K562 (cell line): ENCODE measurements around the gene LRRC4B. TPM values are rescaled to one million over a fixed set of nuclear protein-coding genes. Genes with fewer than 3 reads are reported as not detected.

Experiments
- ARID2 ChIP-seq: fragments of 450-650 bp; IDR thresholded peaks from 2 replicates; pipeline ENCODE4 v1.6.1; 2017; ENCODE audit warnings: antibody characterized with exemption, mild to moderate bottlenecking
- EWSR1 ChIP-seq: fragments of 450-650 bp; IDR thresholded peaks from 2 replicates; pipeline ENCODE4 v1.6.1; 2018; ENCODE audit warnings: borderline replicate concordance, mild to moderate bottlenecking, low read depth, moderate library complexity; ENCODE audit not compliant: partially characterized antibody
- HBP1 ChIP-seq: fragments of 450-650 bp; formaldehyde crosslinking; IDR thresholded peaks from 2 replicates; pipeline ENCODE4 v1.4.0; 2022; ENCODE audit warnings: missing genetic modification characterization
- HLTF ChIP-seq: fragments of 450-650 bp; IDR thresholded peaks from 2 replicates; pipeline ENCODE4 v1.6.1; 2016
- HNRNPLL ChIP-seq: fragments of 200-400 bp; formaldehyde crosslinking; IDR thresholded peaks from 2 replicates; pipeline ENCODE4 v1.6.1; 2017; ENCODE audit warnings: low read length, low read depth, mild to moderate bottlenecking; ENCODE audit not compliant: poor library complexity, severe bottlenecking
- JUNB ChIP-seq: fragments of 450-650 bp; formaldehyde crosslinking; conservative IDR thresholded peaks from 2 replicates; pipeline ENCODE4 v1.4.0; 2020; ENCODE audit warnings: mild to moderate bottlenecking
- NFE2 ChIP-seq: IDR thresholded peaks from 2 replicates; pipeline ENCODE4 v1.6.1; 2014; ENCODE audit warnings: antibody characterized with exemption, low read depth
- PHF20 ChIP-seq: fragments of 450-650 bp; IDR thresholded peaks from 2 replicates; pipeline ENCODE4 v1.6.1; 2018; ENCODE audit not compliant: partially characterized antibody
- RAD51 ChIP-seq: fragments of 450-650 bp; IDR thresholded peaks from 2 replicates; pipeline ENCODE4 v1.7.1; 2016; ENCODE audit warnings: low read depth, mild to moderate bottlenecking, borderline replicate concordance
- SIRT6 ChIP-seq: IDR thresholded peaks from one replicate; pipeline ENCODE4 v1.6.1; 2012; ENCODE audit warnings: low read depth, mild to moderate bottlenecking, control low read depth, inconsistent platforms, low read length, moderate library complexity
- SREBF2 ChIP-seq: sonication (generic); formaldehyde crosslinking; IDR thresholded peaks from 2 replicates; pipeline ENCODE4 v1.4.0; 2020; ENCODE audit warnings: mild to moderate bottlenecking, missing genetic modification reagents
- XRCC3 ChIP-seq: fragments of 450-650 bp; IDR thresholded peaks from 2 replicates; pipeline ENCODE4 v1.6.1; 2017; ENCODE audit warnings: mild to moderate bottlenecking, moderate library complexity
- ZBTB1 ChIP-seq: sonication (generic); formaldehyde crosslinking; IDR thresholded peaks from 2 replicates; pipeline ENCODE4 v1.8.1; 2023; ENCODE audit warnings: missing genetic modification reagents, low read depth, mild to moderate bottlenecking, borderline replicate concordance
- ZMIZ1 ChIP-seq, 2 experiments: fragments of 150-350 bp in 1 of 2; IDR thresholded peaks; 2 replicates each; pipeline ENCODE4 v1.6.1; 2012 to 2016; ENCODE audit warnings: low read depth in 2 of 2, low read length in 2 of 2, mild to moderate bottlenecking in 1 of 2, moderate library complexity in 1 of 2
- ZNF175 ChIP-seq: fragments of 200-800 bp; sonication (Bioruptor generic); IDR thresholded peaks from 2 replicates; pipeline ENCODE4 v1.6.1; 2016; ENCODE audit warnings: low read depth, mild to moderate bottlenecking, missing genetic modification characterization, missing compliant biosample characterization
- ZNF184 ChIP-seq: sonication (generic); formaldehyde crosslinking; IDR thresholded peaks from 2 replicates; pipeline ENCODE4 v1.5.0; 2020; ENCODE audit warnings: missing genetic modification reagents
- ZNF511 ChIP-seq: sonication (generic); formaldehyde crosslinking; IDR thresholded peaks from 2 replicates; pipeline ENCODE4 v1.8.0; 2022; ENCODE audit warnings: mild to moderate bottlenecking, missing genetic modification reagents
- ZNF512 ChIP-seq: IDR thresholded peaks from 2 replicates; pipeline ENCODE4 v1.6.1; 2016; ENCODE audit warnings: missing genetic modification characterization, missing compliant biosample characterization
- polyA plus RNA-seq, 8 experiments: library from polyadenylated mRNA; depleted of rRNA in 4 of 8; stranded (reverse) in 5 of 8; unstranded in 3 of 8; fragments of >200 nt; fragmentation: Nextera tagmentation in 2 of 8; fragmentation: Illumina TruSeq in 1 of 8; extraction: Ambion mirVana in 2 of 8; extraction: Trizol in 1 of 8; gene quantifications; 2 replicates each; pipeline versions ENCODE4 v1.2.1 to v1.2.3, GENCODE V29; 2011 to 2014; ENCODE audit warnings: inconsistent platforms in 1 of 8, missing spikeins in 1 of 8
- total RNA-seq, 7 experiments: library from RNA; depleted of rRNA in 6 of 7; stranded (reverse); fragments of >200 nt in 6 of 7; fragmentation: Illumina TruSeq in 2 of 7; extraction: Trizol in 2 of 7; gene quantifications; 2 replicates each; pipeline versions ENCODE4 v1.2.1 to v1.2.3, GENCODE V29; 2011 to 2021; ENCODE audit warnings: low replicate concordance in 1 of 7
- TF ChIP-seq, protein P1 (sequence below): fragments of 450-650 bp; formaldehyde crosslinking; IDR thresholded peaks from 2 replicates; pipeline ENCODE4 v1.4.0; 2020; ENCODE audit warnings: mild to moderate bottlenecking, moderate library complexity

Gene LRRC4B
- total and polyA plus RNA-seq, 9 of the 15 experiments (the other 6 are each of a cell fraction or from before 2014, with no cell fraction given): 0.18 to 9.6 (median 2.9) TPM; not detected in 2

DNA sequence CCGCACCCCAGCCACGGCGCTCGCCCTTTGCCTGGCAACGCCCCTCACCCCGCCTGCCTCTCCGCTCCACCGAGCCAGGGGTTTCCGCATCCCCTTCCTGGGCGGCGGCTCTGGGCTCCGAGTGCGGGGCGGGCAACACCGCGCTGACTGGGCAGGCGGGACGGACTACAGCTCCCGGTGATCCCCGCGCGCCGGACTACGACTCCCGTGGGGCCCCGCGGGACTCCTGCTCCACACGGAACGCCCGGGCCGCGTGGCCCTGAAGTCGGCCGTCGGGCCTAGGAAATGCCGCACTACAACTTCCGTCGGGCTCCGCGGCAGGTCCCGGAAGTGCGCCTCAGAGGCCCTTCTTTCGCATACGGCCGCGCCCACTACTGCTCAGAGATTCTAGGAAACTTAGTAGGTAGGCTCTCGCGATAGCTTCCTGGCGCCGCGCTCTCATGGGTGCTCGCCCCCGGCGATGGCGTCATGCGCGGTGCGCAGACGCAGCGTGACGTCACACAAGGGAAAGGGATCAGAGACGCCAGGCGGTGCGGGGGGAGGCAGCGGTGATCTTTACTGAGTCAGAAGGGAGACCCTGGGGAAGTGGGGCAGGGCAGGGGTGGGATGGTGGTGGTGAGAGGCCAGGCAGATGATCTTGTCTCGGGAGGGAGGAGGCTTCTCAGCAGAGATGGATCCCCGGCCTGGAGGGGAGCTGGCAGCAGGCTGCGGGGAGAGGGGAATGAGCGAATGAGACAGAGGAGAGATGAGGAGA is 57.0 kb downstream of the LRRC4B start, which contains the start of gene JOSD2 (continued):
- peak; percentile 85 for TF ChIP-seq HBP1 (CRISPR knock-in tag)
- TF ChIP-seq HNRNPLL: no peak
- no peak for TF ChIP-seq ARID2
- 0 out of 4 replicates have a peak, but pooled peaks have one; percentile 13 to 26 for TF ChIP-seq ZMIZ1 (IDR thresholded peaks at IDR 0.05; ENCODE audit: low read depth in 2 of 2, low read length in 2 of 2)
- peak; percentile 66; the same call in 1 of the 2 replicates for TF ChIP-seq JUNB (CRISPR knock-in tag)
- no peak for TF ChIP-seq ZNF184 (CRISPR knock-in tag)
- no peak for TF ChIP-seq ZBTB1
- TF ChIP-seq, protein P1, sequence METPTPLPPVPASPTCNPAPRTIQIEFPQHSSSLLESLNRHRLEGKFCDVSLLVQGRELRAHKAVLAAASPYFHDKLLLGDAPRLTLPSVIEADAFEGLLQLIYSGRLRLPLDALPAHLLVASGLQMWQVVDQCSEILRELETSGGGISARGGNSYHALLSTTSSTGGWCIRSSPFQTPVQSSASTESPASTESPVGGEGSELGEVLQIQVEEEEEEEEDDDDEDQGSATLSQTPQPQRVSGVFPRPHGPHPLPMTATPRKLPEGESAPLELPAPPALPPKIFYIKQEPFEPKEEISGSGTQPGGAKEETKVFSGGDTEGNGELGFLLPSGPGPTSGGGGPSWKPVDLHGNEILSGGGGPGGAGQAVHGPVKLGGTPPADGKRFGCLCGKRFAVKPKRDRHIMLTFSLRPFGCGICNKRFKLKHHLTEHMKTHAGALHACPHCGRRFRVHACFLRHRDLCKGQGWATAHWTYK (CRISPR knock-in tag): 0 out of 2 replicates have a peak, but pooled peaks have one; percentile 12
- no peak; the same call in 1 of the 2 replicates for TF ChIP-seq NFE2
- peak; percentile 85; the same call in 1 of the 2 replicates for TF ChIP-seq ZNF175 (CRISPR knock-in tag)
- TF ChIP-seq SREBF2 (CRISPR knock-in tag): no peak
- no peak for TF ChIP-seq EWSR1
- TF ChIP-seq RAD51: no peak
- peak; percentile 57; the same call in 1 of the 2 replicates for TF ChIP-seq HLTF
- no peak for TF ChIP-seq ZNF512 (tag)
- TF ChIP-seq PHF20: peak; percentile 57
- no peak; the same call in 1 of the 2 replicates for TF ChIP-seq ZNF511 (CRISPR knock-in tag)
- TF ChIP-seq XRCC3: no peak
- TF ChIP-seq SIRT6: no peak
